ENCODE results near the gene RNF222. TPM values are rescaled to one million over a fixed set of nuclear protein-coding genes. Genes with fewer than 3 reads are reported as not detected.

The RNF222 gene
- total and polyA plus RNA-seq, 2 of the 8 experiments (the other 6 are each of a cell fraction or from before 2014, with no cell fraction given), result not detected

DNA sequence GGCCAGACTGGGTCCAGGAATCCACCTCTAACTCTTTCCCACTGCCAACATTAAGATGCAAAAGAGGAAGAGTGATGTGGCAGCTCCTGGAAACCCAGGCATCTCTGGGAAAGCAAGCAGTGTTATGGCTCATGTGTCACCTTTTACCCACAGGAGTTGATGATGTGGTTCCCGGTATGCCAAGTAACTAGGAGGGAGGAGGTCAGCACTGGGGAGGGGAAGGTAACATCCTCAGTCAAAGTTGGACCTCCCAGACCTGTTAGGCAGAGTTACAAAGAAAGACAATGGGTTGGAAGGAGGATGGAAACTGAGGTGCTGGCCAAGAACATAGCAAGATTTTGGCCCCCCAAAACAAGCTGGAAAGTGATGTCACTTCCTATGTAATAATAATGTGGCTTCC lies 32.5 kb downstream of the RNF222 start:
- Histone ChIP-seq H2AFZ (ENCODE audit: low read length) (no peak overlapping the region), H2BK20ac (ENCODE audit: low read length) (no peak overlapping the region), H3K79me1 (ENCODE audit: low read depth, low read length) (no peaks in the 10 kb centered on the region), H3K36me3 (ENCODE audit: control insufficient read depth in 2 of 4, insufficient read depth in 4 of 4, low read length in 3 of 4) (peaks cover 10 to 20% (median 14%) of the 10 kb centered on the region in 4 experiments), H2BK120ac (replicated peaks; ENCODE audit: low read depth, low read length) (no peak overlapping the region), H3K4me2 (ENCODE audit: insufficient read depth in 1 of 2, low read depth in 2 of 2, low read length in 2 of 2) (no peak overlapping the region), H2BK12ac (ENCODE audit: low read depth, low read length) (no peak overlapping the region), H3K27ac (ENCODE audit: low read depth, low read length) (no peak overlapping the region), H4K8ac (ENCODE audit: extremely low read depth, insufficient read depth, low read length) (no peak overlapping the region), H3K79me2 (ENCODE audit: control insufficient read depth in 1 of 2, insufficient read depth in 2 of 2, low read length in 2 of 2) (no peaks in the 10 kb centered on the region), H2BK15ac (ENCODE audit: low read length) (no peak overlapping the region), H2BK5ac (ENCODE audit: low read depth, low read length) (no peak overlapping the region), H4K5ac (ENCODE audit: insufficient read length, low read depth, low read length) (no peak overlapping the region), H3K9me3 (ENCODE audit: insufficient read depth in 2 of 2, low read depth in 1 of 2, low read length in 1 of 2) (no peaks in the 10 kb centered on the region), H4K91ac (replicated peaks; ENCODE audit: insufficient read length, low read length) (no peak overlapping the region), H3K4me1 (replicated peaks in 1 of 4; ENCODE audit: control insufficient read depth in 3 of 4, insufficient read depth in 4 of 4, low read length in 3 of 4) (no peaks in the 10 kb centered on the region), H3K56ac (replicated peaks; ENCODE audit: insufficient read length, low read depth, low read length) (no peak overlapping the region), H3K23ac (ENCODE audit: insufficient read length) (no peak overlapping the region), H3K4ac (replicated peaks; ENCODE audit: insufficient read length, low read depth, low read length) (no peak overlapping the region), H4K20me1 (replicated peaks in 1 of 2; ENCODE audit: control insufficient read depth in 1 of 2, insufficient read depth in 2 of 2, low read length in 2 of 2) (no peaks in the 10 kb centered on the region), H2AK5ac (ENCODE audit: low read depth, low read length) (no peak overlapping the region), H3K23me2 (ENCODE audit: low read depth, low read length) (no peaks in the 10 kb centered on the region), H3K27me3 (replicated peaks in 1 of 4; ENCODE audit: control insufficient read depth in 3 of 4, extremely low read depth in 1 of 4, insufficient read depth in 3 of 4, low read length in 3 of 4) (no peaks in the 10 kb centered on the region), H3K4me3 (ENCODE audit: extremely low read depth in 1 of 4, insufficient read depth in 2 of 4, low read depth in 3 of 4, low read length in 4 of 4) (no peak overlapping the region), H3K9ac (replicated peaks in 1 of 4; ENCODE audit: extremely low read depth in 1 of 4, low read depth in 3 of 4, low read length in 3 of 4) (no peak overlapping the region), H3K14ac (ENCODE audit: insufficient read length) (no peak overlapping the region), H3K18ac (ENCODE audit: extremely low read depth, low read length) (no peak overlapping the region)
- CTCF ChIA-PET (ENCODE audit: partially characterized antibody), result interaction anchor here (1.2 kb wide), 1 partner anchor 10 kb away, joined by 4 read pairs; no protein-coding TSS in a partner anchor
- POLR2A ChIA-PET (ENCODE audit: partially characterized antibody), result interaction anchor here (0.6 to 3.4 kb wide), 5 partner anchors 8 to 1638 kb away, joined by 3 to 23 read pairs (median 3); partner anchors contain the start of gene KRABD2
- TF ChIP-seq CBX8 (IDR thresholded peaks at IDR 0.05; ENCODE audit: borderline replicate concordance, low read depth, low read length), result no peak
- TF ChIP-seq TCF12 (IDR thresholded peaks at IDR 0.05; ENCODE audit: low read depth, low read length), result no peak
- no peak for TF ChIP-seq SP1 (IDR thresholded peaks at IDR 0.05; ENCODE audit: low read depth, low read length)
- no peak for TF ChIP-seq RFX5 (IDR thresholded peaks at IDR 0.05; ENCODE audit: borderline replicate concordance, low read depth, low read length)
- no peak for TF ChIP-seq SIRT6 (IDR thresholded peaks at IDR 0.05; ENCODE audit: low read length)
- TF ChIP-seq POLR2A (IDR thresholded peaks at IDR 0.05; ENCODE audit: control extremely low read depth in 1 of 2, low read depth in 2 of 2, low read length in 2 of 2), result peak in 1 of 2 experiments; percentile 18; a peak in 1 of 3 replicates
- no peak for TF ChIP-seq KDM5A (IDR thresholded peaks at IDR 0.05; ENCODE audit: low read length)
- DNase-seq (ENCODE audit: low read depth in 1 of 2, low spot score in 2 of 2) (no peak), FAIRE-seq (no peak)
- 100% methylated on average over 1 of the region's 1 CpG; no CpG with 5 or more reads in 1 of the 2 experiments for WGBS, 2 experiments (ENCODE audit: extremely low coverage in 1 of 2, insufficient coverage in 1 of 2, insufficient read length in 1 of 2, insufficient replicate concordance in 2 of 2, low coverage in 1 of 2, low lambda C conversion rate in 2 of 2, missing lambda C conversion rate in 1 of 2)

All from H1 (cell line).